GM12878 (cell line): ENCODE results near the gene DMKN. TPM values are rescaled to one million over a fixed set of nuclear protein-coding genes. Genes with fewer than 3 reads are reported as not detected.

Experiments used
- ATAC-seq: fragments of 200-7000 bp; cut with Tn5 transposase; 3 replicates; pipeline ENCODE4 v1.9.1; 2020; ENCODE audit warnings: mild to moderate bottlenecking, moderate library complexity
- BruUV-seq: library from RNA; stranded (reverse); fragments of 400-500 nt; replicated peaks from 2 replicates; lab custom pipeline; 2021; lab: Mats Ljungman, UMichigan
- CTCF ChIA-PET: fragments of 300-600 bp; sonication (Branson Sonifier 250); formaldehyde crosslinking; extraction: SDS; loops from one replicate; lab custom pipeline; 2021; ENCODE audit warnings: inconsistent platforms; lab: Yijun Ruan, JAX
- POLR2A ChIA-PET: fragments of 350-600 bp; formaldehyde crosslinking; extraction: SDS; loops from one replicate; lab custom pipeline; 2021; ENCODE audit warnings: inconsistent platforms; lab: Charles Lee
- RAD21 ChIA-PET: fragments of 300-600 bp; sonication (Branson Sonifier 250); formaldehyde crosslinking; loops from one replicate; lab custom pipeline; 2023; ENCODE audit warnings: antibody characterized with exemption; ENCODE audit not compliant: unreplicated experiment; lab: Charles Lee
- SMC1A ChIA-PET: fragments of 300-600 bp; sonication (Branson Sonifier 250); formaldehyde crosslinking; loops from one replicate; lab custom pipeline; 2023; ENCODE audit not compliant: unreplicated experiment, uncharacterized antibody; lab: Charles Lee
- DNase-seq: peaks from one replicate; pipeline ENCODE4 v3.0.0-alpha.2; 2011; ENCODE audit warnings: low read depth, low spot score
- FAIRE-seq: peaks from 3 replicates; lab custom pipeline; 2011; peaks lifted over from hg19 to GRCh38; lab: Jason Lieb, UNC
- H2AFZ ChIP-seq: 2 replicates; pipeline ENCODE4 v1.6.0; 2011; ENCODE audit warnings: low read depth, low read length, control low read depth; ENCODE audit not compliant: control insufficient read depth
- H3K27ac ChIP-seq: 2 replicates; pipeline ENCODE4 v1.5.1; 2011; ENCODE audit warnings: control low read depth; ENCODE audit not compliant: control insufficient read depth, insufficient read depth
- H3K27me3 ChIP-seq, 2 experiments: replicated peaks in 1 of 2; 2 replicates each; pipeline versions ENCODE4 v1.6.0 to v1.6.1; 2011; ENCODE audit warnings: low read length in 1 of 2; ENCODE audit not compliant: control insufficient read depth in 2 of 2, insufficient read depth in 2 of 2
- H3K36me3 ChIP-seq, 2 experiments: 2 replicates each; pipeline ENCODE4 v1.5.1; 2011; ENCODE audit warnings: low read length in 1 of 2; ENCODE audit not compliant: control insufficient read depth in 2 of 2, insufficient read depth in 2 of 2
- H3K4me1 ChIP-seq: 2 replicates; pipeline ENCODE4 v1.6.1; 2011; ENCODE audit warnings: mild to moderate bottlenecking, low read length, moderate library complexity, mixed read lengths; ENCODE audit not compliant: control insufficient read depth, insufficient read depth
- H3K4me2 ChIP-seq: 2 replicates; pipeline ENCODE4 v1.6.0; 2011; ENCODE audit warnings: control low read depth; ENCODE audit not compliant: control insufficient read depth, insufficient read depth
- H3K4me3 ChIP-seq: fragments of 200-600 bp; sonication (generic); 2 replicates; pipeline ENCODE4 v1.5.1; 2016
- H3K79me2 ChIP-seq: 2 replicates; pipeline ENCODE4 v1.6.0; 2011; ENCODE audit warnings: low read length; ENCODE audit not compliant: control insufficient read depth, insufficient read depth
- H3K9ac ChIP-seq: 2 replicates; pipeline ENCODE4 v1.8.0; 2011; ENCODE audit warnings: low read length, control low read depth, mixed read lengths; ENCODE audit not compliant: control insufficient read depth, insufficient read depth
- H3K9me3 ChIP-seq: replicated peaks from 3 replicates; pipeline ENCODE4 v1.5.1; 2011; ENCODE audit warnings: mild to moderate bottlenecking, low read length; ENCODE audit not compliant: control insufficient read depth, insufficient read depth
- H4K20me1 ChIP-seq: 2 replicates; pipeline ENCODE4 v1.6.0; 2011; ENCODE audit not compliant: control insufficient read depth, insufficient read depth
- CBFB ChIP-seq: IDR thresholded peaks from 2 replicates; pipeline ENCODE4 v1.6.1; 2016; ENCODE audit warnings: antibody characterized with exemption, low read depth
- CBX5 ChIP-seq: sonication (generic); IDR thresholded peaks from 2 replicates; pipeline ENCODE4 v1.6.1; 2016; ENCODE audit warnings: low read depth, moderate library complexity, mild to moderate bottlenecking, inconsistent platforms
- CREB1 ChIP-seq: IDR thresholded peaks from 2 replicates; pipeline ENCODE4 v1.6.1; 2012; ENCODE audit warnings: low read depth, mild to moderate bottlenecking, inconsistent platforms
- DPF2 ChIP-seq: fragments of 450-650 bp; IDR thresholded peaks from 2 replicates; pipeline ENCODE4 v1.6.1; 2017; ENCODE audit warnings: mild to moderate bottlenecking
- GATAD2B ChIP-seq: fragments of 450-650 bp; conservative IDR thresholded peaks from 2 replicates; pipeline ENCODE4 v1.6.1; 2017; ENCODE audit warnings: low read depth, mild to moderate bottlenecking, moderate library complexity
- JUNB ChIP-seq: IDR thresholded peaks from 2 replicates; pipeline ENCODE4 v1.6.1; 2016; ENCODE audit warnings: antibody characterized with exemption, mild to moderate bottlenecking
- PAX8 ChIP-seq: fragments of 450-650 bp; IDR thresholded peaks from 2 replicates; pipeline ENCODE4 v1.6.1; 2017; ENCODE audit warnings: mild to moderate bottlenecking, moderate library complexity
- PBX3 ChIP-seq: IDR thresholded peaks from 2 replicates; pipeline ENCODE4 v1.6.1; 2011; ENCODE audit warnings: mild to moderate bottlenecking, low read depth, low read length, moderate library complexity; ENCODE audit not compliant: insufficient replicate concordance
- POU2F2 ChIP-seq: IDR thresholded peaks from 3 replicates; pipeline ENCODE4 v1.6.1; 2011; ENCODE audit warnings: low read depth, mild to moderate bottlenecking, low read length, borderline replicate concordance
- RAD21 ChIP-seq: IDR thresholded peaks from 2 replicates; pipeline ENCODE4 v1.6.1; 2011; ENCODE audit warnings: mild to moderate bottlenecking, low read depth, low read length, moderate library complexity; ENCODE audit not compliant: insufficient read depth
- RB1 ChIP-seq: fragments of 450-650 bp; formaldehyde crosslinking; IDR thresholded peaks from 2 replicates; pipeline ENCODE4 v1.6.1; 2017; ENCODE audit warnings: mild to moderate bottlenecking, borderline replicate concordance
- RBBP5 ChIP-seq: fragments of 200-600 bp; sonication (generic); conservative IDR thresholded peaks from 2 replicates; pipeline ENCODE4 v1.6.1; 2016
- RCOR1 ChIP-seq: conservative IDR thresholded peaks from 2 replicates; pipeline ENCODE4 v1.6.1; 2012; ENCODE audit warnings: low read depth, low read length, improper control_type of control experiment
- SREBF1 ChIP-seq: IDR thresholded peaks from 2 replicates; pipeline ENCODE4 v1.6.1; 2012; ENCODE audit warnings: mild to moderate bottlenecking, low read length
- STAT3 ChIP-seq: IDR thresholded peaks from 2 replicates; pipeline ENCODE4 v1.6.1; 2011; ENCODE audit warnings: low read depth, low read length, improper control_type of control experiment
- TARDBP ChIP-seq: IDR thresholded peaks from 2 replicates; pipeline ENCODE4 v1.6.1; 2016; ENCODE audit warnings: borderline replicate concordance
- TCF12 ChIP-seq: IDR thresholded peaks from 2 replicates; pipeline ENCODE4 v1.6.1; 2011; ENCODE audit warnings: low read depth, mild to moderate bottlenecking, low read length
- ZNF217 ChIP-seq: fragments of 450-650 bp; IDR thresholded peaks from 2 replicates; pipeline ENCODE4 v1.6.1; 2017; ENCODE audit warnings: antibody characterized with exemption, mild to moderate bottlenecking
- WGBS: methylation state at CpG from one replicate; pipeline ENCODE4 v1.1.6; 2016; ENCODE audit warnings: low lambda C conversion rate; ENCODE audit not compliant: insufficient replicate concordance, insufficient coverage; ENCODE audit errors: missing lambda C conversion rate; 5-methylcytosine and 5-hydroxymethylcytosine counted together
- in situ Hi-C: fragments of 300-500 bp; cut with MboI; formaldehyde crosslinking; loops from 9 replicates; pipeline ENCODE4 v1.14.3; 2018; ENCODE audit warnings: mixed read lengths
- intact Hi-C: fragments of 100-400 bp; cut with micrococcal nuclease; formaldehyde crosslinking; loops from one replicate; pipeline ENCODE4 v1.14.2; 2022; ENCODE audit not compliant: unreplicated experiment
- polyA plus RNA-seq, 11 experiments: library from polyadenylated mRNA; depleted of rRNA in 4 of 11; unstranded in 6 of 11; stranded (reverse) in 5 of 11; fragments of >200 nt; fragmentation: Nextera tagmentation in 4 of 11; fragmentation: Illumina TruSeq in 1 of 11; extraction: Ambion mirVana in 4 of 11; extraction: Trizol in 1 of 11; gene quantifications; 1 replicate in 1 of 11; 2 replicates in 10 of 11; pipeline versions ENCODE4 v1.2.1 to v1.2.3, GENCODE V29; 2011 to 2016; ENCODE audit warnings: inconsistent platforms in 2 of 11, missing spikeins in 2 of 11, low read depth in 1 of 11
- total RNA-seq, 4 experiments: library from RNA; depleted of rRNA in 3 of 4; stranded (reverse); fragments of >200 nt in 3 of 4; fragmentation: Illumina TruSeq in 1 of 4; extraction: Trizol in 1 of 4; gene quantifications; 2 replicates each; pipeline versions ENCODE4 v1.2.1 to v1.2.3, GENCODE V29; 2013 to 2021

DMKN gene
- total and polyA plus RNA-seq, 10 of the 15 experiments (the other 5 are each of a cell fraction or from before 2014, with no cell fraction given), result 36.4 to 114 (median 58.6) TPM

DNA sequence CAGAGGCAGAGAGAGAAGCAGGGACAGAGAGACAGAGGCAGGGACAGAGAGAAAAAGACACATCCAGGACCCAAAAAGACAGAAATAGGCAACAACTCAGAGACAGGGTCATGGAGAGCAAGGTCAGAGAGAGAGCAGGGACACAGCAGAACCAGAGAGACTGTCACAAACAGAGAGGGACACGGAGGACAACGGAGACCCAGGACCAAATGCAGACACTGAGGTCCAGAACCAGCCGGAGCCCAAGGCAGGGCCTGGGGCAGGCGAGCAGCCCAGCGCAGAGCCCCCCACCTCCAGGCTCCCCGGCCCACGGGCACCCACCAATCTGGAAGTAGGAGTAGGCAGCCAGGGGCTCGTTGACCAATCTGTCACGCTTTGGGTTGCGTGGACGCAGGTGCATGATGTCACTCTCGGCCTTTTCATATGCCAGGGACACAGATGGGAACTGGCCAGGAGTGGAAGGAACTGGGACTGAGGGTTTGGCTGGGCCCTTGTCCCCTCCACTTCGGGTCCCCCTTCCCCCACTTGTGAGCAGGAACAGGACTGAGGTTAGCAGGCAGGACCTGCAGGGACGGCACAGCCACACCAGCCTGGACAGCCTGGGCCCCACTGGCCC, 40.0 kb upstream of the DMKN start:
- H3K79me2 ChIP-seq, result no peaks in the 10 kb centered on the region
- no peaks in the 10 kb centered on the region; a peak in 1 of 4 replicates for H3K36me3 ChIP-seq
- no peak overlapping the region for H3K4me3 ChIP-seq
- RAD21 ChIA-PET, result no interaction called here
- WGBS, result 43% methylated on average over 14 of the region's 14 CpGs
- H4K20me1 ChIP-seq, result no peaks in the 10 kb centered on the region
- H2AFZ ChIP-seq, result no peak overlapping the region
- H3K27me3 ChIP-seq, result no peaks in the 10 kb centered on the region; a peak in 2 of 4 replicates
- in situ Hi-C loops, result no loop called here
- peaks cover 6% of the 10 kb centered on the region for H3K4me1 ChIP-seq
- POLR2A ChIA-PET, result no interaction called here
- H3K27ac ChIP-seq, result no peak overlapping the region
- H3K9me3 ChIP-seq, result no peaks in the 10 kb centered on the region; the same call in 2 of the 3 replicates
- no peak overlapping the region for H3K4me2 ChIP-seq
- CTCF ChIA-PET, result no interaction called here
- FAIRE-seq, result no peak
- TF ChIP-seq GATAD2B (no peak), PAX8 (no peak), CBFB (no peak), CBX5 (no peak), POU2F2 (no peak), DPF2 (no peak), SREBF1 (no peak), JUNB (no peak), RB1 (no peak), TCF12 (no peak), PBX3 (no peak), RBBP5 (no peak), STAT3 (no peak), ZNF217 (no peak), TARDBP (no peak), CREB1 (no peak), RCOR1 (no peak), RAD21 (no peak)
- intact Hi-C loops, result no loop called here
- no peak for DNase-seq
- BruUV-seq, result no TSS peak
- no peak for ATAC-seq
- SMC1A ChIA-PET, result no interaction called here
- H3K9ac ChIP-seq, result no peak overlapping the region
